Sigmoid colon (tissue), 7 donors: ENCODE measurements around the gene LYPD4. TPM values are rescaled to one million over a fixed set of nuclear protein-coding genes. Genes with fewer than 3 reads are reported as not detected.

Experiments used
- DNase-seq: peaks from one replicate; pipeline ENCODE4 v3.0.0-alpha.2; 2019
- H3K27ac ChIP-seq, 4 donors: fragments of 200-600 bp; sonication (generic); one replicate each; pipeline ENCODE4 v1.5.1; 2016 to 2019; ENCODE audit warnings: mild to moderate bottlenecking in 1 of 4
- H3K27me3 ChIP-seq, 3 donors: fragments of 200-600 bp; sonication (generic); one replicate each; pipeline ENCODE4 v1.5.1; 2019; ENCODE audit warnings: mild to moderate bottlenecking in 1 of 3
- H3K36me3 ChIP-seq, 4 donors: fragments of 200-600 bp; sonication (generic); one replicate each; pipeline ENCODE4 v1.5.1; 2016 to 2019
- H3K4me1 ChIP-seq, 4 donors: fragments of 200-600 bp; sonication (generic); one replicate each; pipeline ENCODE4 v1.5.1; 2017 to 2019
- H3K4me3 ChIP-seq, 4 donors: fragments of 200-600 bp; sonication (generic); one replicate each; pipeline ENCODE4 v1.5.1; 2017 to 2019; ENCODE audit warnings: mild to moderate bottlenecking in 2 of 4, moderate library complexity in 1 of 4
- H3K9me3 ChIP-seq, 4 donors: fragments of 200-600 bp in 3 of 4; sonication (generic) in 3 of 4; one replicate each; pipeline versions ENCODE4 v1.5.1 to v1.6.1; 2013 to 2019
- CTCF ChIP-seq, 4 experiments: fragments of 450-650 bp in 3 of 4; fragments of 200-600 bp in 1 of 4; IDR thresholded peaks; one replicate each; pipeline ENCODE4 v1.5.1; 2016 to 2019; ENCODE audit warnings: antibody characterized with exemption in 4 of 4, mild to moderate bottlenecking in 3 of 4, moderate library complexity in 2 of 4
- EP300 ChIP-seq, 4 donors: sonication (generic); formaldehyde crosslinking; IDR thresholded peaks; one replicate each; pipeline ENCODE4 v1.6.1; 2017; ENCODE audit warnings: antibody characterized with exemption in 4 of 4
- POLR2A ChIP-seq, 2 donors: fragments of 450-650 bp; IDR thresholded peaks; one replicate each; pipeline ENCODE4 v1.6.1; 2016; ENCODE audit warnings: antibody characterized with exemption in 2 of 2, mild to moderate bottlenecking in 2 of 2, moderate library complexity in 2 of 2
- POLR2AphosphoS5 ChIP-seq, 4 donors: sonication (generic); formaldehyde crosslinking; IDR thresholded peaks; one replicate each; pipeline ENCODE4 v1.6.1; 2017; ENCODE audit warnings: antibody characterized with exemption in 4 of 4
- WGBS, 2 donors: extraction: QIAGEN DNeasy Blood & Tissue Kit; methylation state at CpG; one replicate each; pipeline ENCODE4 v1.1.7; 2013; 5-methylcytosine and 5-hydroxymethylcytosine counted together
- intact Hi-C: fragments of 100-400 bp; cut with DNase I; formaldehyde crosslinking; loops from one replicate; pipeline ENCODE4 v1.15.1; 2023
- polyA plus RNA-seq, 3 donors: library from polyadenylated mRNA; stranded (reverse); fragments of 200-250 nt; gene quantifications; one replicate each; pipeline ENCODE4 v1.2.3, GENCODE V29; 2013
- total RNA-seq, 4 donors: library from RNA; depleted of rRNA; stranded (reverse); fragments of >200 nt; gene quantifications; one replicate each; pipeline ENCODE4 v1.1.0, GENCODE V29; 2016
- donor health status: healthy with polysubstance abuse.
- donor health status: Bipolar disorder and iron deficiency.
- donor health status: healthy.

Gene LYPD4
- total and polyA plus RNA-seq, 7 donors, result 0.60 TPM; not detected in 6

DNA sequence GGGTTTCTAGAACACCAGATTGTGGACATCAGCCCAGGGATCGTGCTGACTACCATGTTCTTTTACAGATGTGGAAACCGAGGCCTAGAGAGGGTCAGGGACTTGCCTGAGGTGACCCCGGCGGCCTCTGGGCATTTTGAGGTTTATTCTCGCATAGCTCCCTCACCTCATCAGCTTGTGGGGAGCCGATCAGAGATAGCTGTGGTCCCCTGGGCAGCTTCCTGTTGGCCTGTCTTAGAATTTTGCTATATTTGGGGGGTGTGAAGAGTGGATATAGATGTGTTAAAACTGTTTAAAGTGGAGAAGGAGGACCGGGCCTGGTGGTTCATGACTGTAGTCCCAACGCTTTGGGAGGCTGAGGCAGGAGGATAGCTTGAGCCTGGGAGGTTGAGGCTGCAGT is 45.4 kb upstream of the LYPD4 start:
- Histone ChIP-seq H3K9me3 (no peaks in the 10 kb centered on the region), H3K36me3 (peaks cover 4 to 42% (median 23%) of the 10 kb centered on the region in 4 donors), H3K4me3 (no peak overlapping the region), H3K27me3 (no peaks in the 10 kb centered on the region), H3K27ac (no peak overlapping the region), H3K4me1 (peaks cover 0 to 24% (median 6%) of the 10 kb centered on the region in 4 donors)
- TF ChIP-seq EP300 (IDR thresholded peaks at IDR 0.05) (no peak), POLR2A (IDR thresholded peaks at IDR 0.05) (no peak), CTCF (IDR thresholded peaks at IDR 0.05) (no peak), POLR2AphosphoS5 (IDR thresholded peaks at IDR 0.05) (no peak)
- no peak for DNase-seq
- 87 to 90% methylated on average over 8 of the region's 8 CpGs for WGBS, 2 donors
- intact Hi-C loops, result no loop called here

GRCh38 chr19:41888926-41889325 is 44.4 kb upstream of the LYPD4 start:
- 85 to 92% methylated on average over 12 of the region's 12 CpGs for WGBS, 2 donors
- intact Hi-C loops, result no loop called here
- Histone ChIP-seq H3K27ac (no peak overlapping the region), H3K4me3 (no peak overlapping the region), H3K36me3 (peaks cover 0 to 32% (median 16%) of the 10 kb centered on the region in 4 donors), H3K9me3 (no peaks in the 10 kb centered on the region), H3K4me1 (peaks cover 0 to 31% (median 11%) of the 10 kb centered on the region in 4 donors), H3K27me3 (no peaks in the 10 kb centered on the region)
- TF ChIP-seq EP300 (IDR thresholded peaks at IDR 0.05) (no peak), POLR2AphosphoS5 (IDR thresholded peaks at IDR 0.05) (no peak), CTCF (IDR thresholded peaks at IDR 0.05) (no peak), POLR2A (IDR thresholded peaks at IDR 0.05) (no peak)
- no peak for DNase-seq

DNA sequence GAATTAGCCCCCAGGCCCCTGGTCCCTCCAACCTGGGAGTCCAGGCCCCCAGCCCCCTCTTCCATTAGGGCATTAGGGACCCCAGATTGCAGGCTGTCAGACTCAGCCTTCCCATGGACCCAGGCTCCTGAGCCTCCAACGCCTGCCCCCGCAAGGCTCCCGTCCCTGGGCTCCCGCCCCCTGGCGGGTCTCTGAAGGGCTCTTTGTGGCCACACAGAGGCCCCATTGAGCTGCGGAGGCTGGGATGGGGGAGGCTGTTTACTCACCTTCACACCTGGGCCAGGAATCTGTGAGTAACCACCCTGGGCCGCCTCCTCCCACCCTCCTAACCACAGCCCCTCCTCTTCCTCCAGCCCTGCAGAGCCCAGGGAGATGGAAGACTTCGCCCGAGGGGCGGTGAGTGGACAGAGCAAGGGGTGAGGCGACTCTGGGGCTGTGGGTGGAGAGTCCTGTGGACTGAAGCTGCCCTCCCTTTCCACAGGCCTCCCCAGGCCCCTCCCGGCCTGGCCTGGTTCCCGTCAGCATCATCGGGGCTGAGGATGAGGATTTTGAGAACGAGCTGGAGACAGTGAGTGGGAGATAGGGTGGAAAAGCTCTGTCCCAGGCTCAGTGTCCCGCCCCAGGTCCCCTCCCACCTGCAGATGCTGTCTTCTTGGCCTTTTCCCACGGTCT is 43.4 kb upstream of the LYPD4 start:
- intact Hi-C loops, result no loop called here
- Histone ChIP-seq H3K4me3 (no peak overlapping the region), H3K27me3 (no peaks in the 10 kb centered on the region), H3K4me1 (peaks cover 0 to 38% (median 14%) of the 10 kb centered on the region in 4 donors), H3K9me3 (no peaks in the 10 kb centered on the region), H3K27ac (no peak overlapping the region), H3K36me3 (peaks cover 0 to 31% (median 14%) of the 10 kb centered on the region in 4 donors)
- TF ChIP-seq EP300 (IDR thresholded peaks at IDR 0.05), result no peak
- no peak for TF ChIP-seq POLR2AphosphoS5 (IDR thresholded peaks at IDR 0.05)
- no peak for TF ChIP-seq POLR2A (IDR thresholded peaks at IDR 0.05)
- TF ChIP-seq CTCF (IDR thresholded peaks at IDR 0.05), result no peak
- WGBS, 2 donors, result 14 to 22% methylated on average over 17 of the region's 17 CpGs
- no peak for DNase-seq

- TF ChIP-seq CTCF (IDR thresholded peaks at IDR 0.05) (no peak), POLR2A (IDR thresholded peaks at IDR 0.05) (no peak), EP300 (IDR thresholded peaks at IDR 0.05) (no peak), POLR2AphosphoS5 (IDR thresholded peaks at IDR 0.05) (no peak)
- intact Hi-C loops, result no loop called here
- Histone ChIP-seq H3K9me3 (no peaks in the 10 kb centered on the region), H3K27ac (no peak overlapping the region), H3K4me1 (peaks cover 0 to 38% (median 17%) of the 10 kb centered on the region in 4 donors), H3K36me3 (peaks cover 0 to 24% (median 6%) of the 10 kb centered on the region in 4 donors), H3K27me3 (no peaks in the 10 kb centered on the region), H3K4me3 (no peak overlapping the region)
- DNase-seq, result no peak
- 30 to 41% methylated on average over 13 of the region's 13 CpGs for WGBS, 2 donors
Measured at GRCh38 chr19:41886761-41887710, 42.6 kb upstream of the LYPD4 start.
